GM12865 (cell line): Measurements from ENCODE around the gene PRRG3.
"Not testable (repeated sequence)": the region's sequence is repeated elsewhere in the genome, so short reads cannot be mapped to it uniquely, and the experiment has no call there.

Experiments used
- DNase-seq: peaks from one replicate; pipeline ENCODE4 v3.0.0; 2010; ENCODE audit warnings: low read depth
- H3K4me3 ChIP-seq: 2 replicates; pipeline ENCODE4 v1.5.1; 2011; ENCODE audit warnings: mild to moderate bottlenecking, low read depth, low read length, control low read depth
- TF ChIP-seq, protein P1 (sequence below): IDR thresholded peaks from 2 replicates; pipeline ENCODE4 v1.5.1; 2011; ENCODE audit warnings: low read length, control low read depth, low read depth, inconsistent platforms; ENCODE audit not compliant: insufficient read depth; ENCODE audit errors: missing control alignments

The PRRG3 gene

DNA sequence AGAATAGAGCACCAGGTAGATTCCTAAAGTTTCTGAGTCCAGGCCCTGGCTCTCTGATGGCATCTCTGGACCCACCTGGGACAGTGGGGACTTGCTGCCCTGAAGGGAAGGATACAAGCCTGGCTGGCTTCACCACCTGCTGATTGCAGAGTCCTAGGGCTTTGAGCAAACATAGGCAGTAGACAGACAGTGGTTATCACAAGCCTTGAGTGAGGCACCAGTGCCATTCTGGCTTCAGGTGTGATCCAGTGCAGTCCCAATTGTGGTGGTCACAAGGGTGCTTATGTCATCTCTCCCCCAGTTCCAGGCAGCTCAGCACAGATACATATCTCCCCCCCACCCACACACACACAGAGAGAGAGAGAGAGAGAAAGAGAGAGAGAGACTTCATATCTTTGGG, 6.6 kb upstream of the PRRG3 start:
- H3K4me3 ChIP-seq: no peak overlapping the region
- DNase-seq: no peak
- TF ChIP-seq, protein P1, sequence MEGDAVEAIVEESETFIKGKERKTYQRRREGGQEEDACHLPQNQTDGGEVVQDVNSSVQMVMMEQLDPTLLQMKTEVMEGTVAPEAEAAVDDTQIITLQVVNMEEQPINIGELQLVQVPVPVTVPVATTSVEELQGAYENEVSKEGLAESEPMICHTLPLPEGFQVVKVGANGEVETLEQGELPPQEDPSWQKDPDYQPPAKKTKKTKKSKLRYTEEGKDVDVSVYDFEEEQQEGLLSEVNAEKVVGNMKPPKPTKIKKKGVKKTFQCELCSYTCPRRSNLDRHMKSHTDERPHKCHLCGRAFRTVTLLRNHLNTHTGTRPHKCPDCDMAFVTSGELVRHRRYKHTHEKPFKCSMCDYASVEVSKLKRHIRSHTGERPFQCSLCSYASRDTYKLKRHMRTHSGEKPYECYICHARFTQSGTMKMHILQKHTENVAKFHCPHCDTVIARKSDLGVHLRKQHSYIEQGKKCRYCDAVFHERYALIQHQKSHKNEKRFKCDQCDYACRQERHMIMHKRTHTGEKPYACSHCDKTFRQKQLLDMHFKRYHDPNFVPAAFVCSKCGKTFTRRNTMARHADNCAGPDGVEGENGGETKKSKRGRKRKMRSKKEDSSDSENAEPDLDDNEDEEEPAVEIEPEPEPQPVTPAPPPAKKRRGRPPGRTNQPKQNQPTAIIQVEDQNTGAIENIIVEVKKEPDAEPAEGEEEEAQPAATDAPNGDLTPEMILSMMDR: no peak

DNA sequence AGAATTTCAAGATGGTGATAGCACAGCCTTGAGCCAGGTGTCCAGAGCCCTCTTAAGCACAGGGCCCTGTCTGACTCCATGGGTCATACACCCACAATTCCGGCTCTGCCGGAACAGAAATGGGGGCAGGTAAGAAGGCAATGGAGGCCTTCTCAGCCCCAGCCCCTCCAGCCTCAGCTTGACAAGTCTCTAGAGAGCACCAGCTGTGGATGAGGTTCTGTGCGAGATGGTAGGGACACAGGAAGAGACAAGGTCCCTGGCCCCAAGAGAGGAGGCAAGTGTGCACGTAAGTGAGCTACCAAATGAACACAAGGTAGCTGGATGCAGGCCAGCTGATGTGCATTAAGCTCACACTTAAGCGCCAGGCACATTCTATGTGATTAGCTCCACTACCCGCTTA, 2.4 kb upstream of the PRRG3 start:
- TF ChIP-seq, protein P1: no peak
- H3K4me3 ChIP-seq: no peak overlapping the region
- DNase-seq: no peak

DNA sequence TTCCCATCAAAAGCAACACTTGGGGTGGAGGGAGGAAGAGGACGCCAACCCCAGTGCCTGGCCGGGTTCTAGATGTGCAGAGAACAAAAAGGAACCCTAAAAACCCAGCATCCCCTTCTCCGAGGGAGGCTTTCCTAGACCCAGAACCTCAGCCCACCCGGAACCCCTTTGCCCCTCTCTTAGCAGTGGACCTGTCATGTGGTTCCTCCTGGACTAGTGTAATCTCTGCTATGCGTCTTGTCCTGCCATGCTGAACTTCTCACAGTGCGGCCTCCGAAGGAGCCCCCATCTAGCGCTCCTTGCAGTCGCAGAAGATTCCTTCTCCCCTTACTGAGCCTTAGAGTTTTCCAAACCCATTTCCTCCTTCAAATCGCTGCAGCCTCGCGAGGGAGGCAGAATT, 1.1 kb upstream of the PRRG3 start:
- DNase-seq: no peak
- no peak overlapping the region for H3K4me3 ChIP-seq
- TF ChIP-seq, protein P1: no peak

DNA sequence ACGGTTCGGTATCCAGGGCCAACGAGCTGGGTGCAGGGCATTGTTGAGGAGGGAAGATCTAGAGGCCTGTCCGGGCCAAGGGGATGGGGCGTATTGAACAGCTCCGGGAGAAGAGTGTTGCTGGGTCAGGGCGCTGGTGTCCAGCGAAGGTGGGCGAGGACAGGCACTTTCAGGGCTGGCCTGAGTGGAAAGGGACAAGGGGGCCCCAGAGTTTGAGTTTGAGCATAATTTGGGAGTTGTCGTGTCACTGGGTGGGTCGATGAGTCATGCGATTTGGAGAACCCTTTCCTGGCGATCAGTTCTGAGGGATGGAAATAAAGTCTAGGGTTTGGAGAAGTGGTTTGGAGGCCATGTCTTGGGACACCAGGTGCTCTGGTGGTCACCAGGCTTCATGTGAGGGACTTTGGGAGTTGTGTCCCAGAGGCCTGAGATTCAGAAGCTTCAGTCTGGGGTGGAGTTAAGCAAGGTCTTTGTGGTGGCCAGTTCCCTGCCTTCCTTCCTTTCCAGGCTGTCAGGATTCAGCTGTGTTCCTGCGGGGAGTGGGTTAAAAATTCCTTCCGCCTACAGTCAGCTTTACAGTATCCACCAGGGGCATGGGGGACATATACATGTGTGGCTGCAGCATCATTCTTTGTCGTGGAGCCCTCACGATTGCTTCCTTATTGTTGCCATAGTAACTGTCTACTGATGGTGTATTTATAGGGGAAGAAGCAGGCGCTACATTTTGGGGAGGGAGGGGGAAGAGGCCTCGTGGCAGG, 504 bp downstream of the PRRG3 start:
- DNase-seq: no peak
- TF ChIP-seq, protein P1: no peak
- no peak overlapping the region for H3K4me3 ChIP-seq

DNA sequence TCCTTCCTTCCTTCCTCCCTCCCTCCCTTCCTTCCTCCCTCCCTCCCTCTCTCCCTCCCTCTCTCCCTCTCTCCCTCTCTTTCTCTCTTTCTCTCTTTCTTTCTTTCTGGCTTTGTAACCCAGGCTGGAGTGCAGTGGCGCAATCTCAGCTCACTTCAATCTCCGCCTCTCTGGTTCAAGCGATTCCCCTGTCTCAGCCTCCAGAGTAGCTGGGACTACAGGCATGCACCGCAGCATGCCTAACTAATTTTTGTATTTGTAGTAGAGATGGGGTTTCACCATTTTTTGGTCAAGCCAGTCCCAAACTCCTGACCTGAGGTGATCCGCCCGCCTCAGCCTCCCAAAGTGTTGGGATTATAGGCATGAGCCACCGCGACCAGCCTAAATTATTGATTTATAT, 1.8 kb downstream of the PRRG3 start:
- DNase-seq, H3K4me3 ChIP-seq: not testable (repeated sequence)

DNA sequence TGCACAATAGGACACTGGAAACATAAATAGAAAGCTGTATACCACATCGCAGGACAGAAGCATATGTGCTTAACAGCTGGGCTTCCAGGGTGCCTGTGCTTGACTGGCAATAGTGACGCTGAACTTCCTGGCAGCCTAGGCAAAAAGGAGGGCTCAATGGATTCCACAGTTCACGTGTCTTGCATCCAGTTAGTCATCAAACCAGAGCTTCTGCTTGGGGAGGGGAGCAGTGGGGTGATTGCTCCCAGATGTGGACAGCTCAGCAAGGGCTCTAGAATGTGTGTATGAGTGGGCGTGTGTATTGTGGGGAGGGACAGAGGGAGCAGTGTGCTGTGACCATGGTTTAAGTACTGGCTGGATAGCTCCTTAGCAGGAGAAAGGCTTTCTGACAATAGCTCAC, 2.3 kb downstream of the PRRG3 start:
- DNase-seq: no peak
- TF ChIP-seq, protein P1: no peak
- H3K4me3 ChIP-seq: no peak overlapping the region

DNA sequence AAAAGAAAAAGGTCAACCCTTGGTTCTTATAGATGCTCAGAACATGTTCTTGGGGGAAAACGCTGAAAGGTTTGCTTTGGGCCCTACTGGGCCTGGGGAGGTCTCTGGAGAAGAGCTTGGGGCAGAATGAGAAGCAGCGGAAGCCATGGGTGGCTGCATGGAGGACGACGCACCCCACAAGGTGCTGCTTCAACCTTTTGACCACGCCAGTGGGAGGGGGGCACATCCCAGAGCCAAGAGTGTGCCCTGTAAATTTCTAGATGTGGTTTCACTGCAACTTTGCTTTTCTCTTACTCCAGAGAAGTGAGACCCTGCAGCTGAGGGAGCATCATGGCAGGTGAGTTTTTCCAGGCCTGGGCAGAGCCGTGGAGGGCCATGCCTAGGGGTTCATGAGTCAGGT, 3.2 kb downstream of the PRRG3 start:
- TF ChIP-seq, protein P1: no peak
- no peak overlapping the region for H3K4me3 ChIP-seq
- DNase-seq: no peak
